Measurements from ENCODE around the gene MAP1LC3B.

MAP1LC3B gene

GRCh38 chr16:87432330-87432915, 40.3 kb downstream of the MAP1LC3B start:
- no peak for DNase-seq (ENCODE audit: low read depth)

GRCh38 chr16:87434146-87434667, 42.1 kb downstream of the MAP1LC3B start:
- no peak for DNase-seq (ENCODE audit: low read depth)

- no peak for DNase-seq (ENCODE audit: low read depth)
Measured at GRCh38 chr16:87435372-87436224, 43.5 kb downstream of the MAP1LC3B start.

GRCh38 chr16:87436225-87437172, 44.4 kb downstream of the MAP1LC3B start:
- DNase-seq (ENCODE audit: low read depth), result no peak

GRCh38 chr16:87437327-87437726, 45.2 kb downstream of the MAP1LC3B start:
- DNase-seq (ENCODE audit: low read depth), result no peak

GRCh38 chr16:87437911-87438610, 45.9 kb downstream of the MAP1LC3B start:
- no peak for DNase-seq (ENCODE audit: low read depth)

- no peak for DNase-seq (ENCODE audit: low read depth)
Measured at GRCh38 chr16:87438611-87438985, 46.5 kb downstream of the MAP1LC3B start.

GRCh38 chr16:87439926-87440325, 47.8 kb downstream of the MAP1LC3B start:
- no peak for DNase-seq (ENCODE audit: low read depth)

- DNase-seq (ENCODE audit: low read depth), result no peak
Measured at GRCh38 chr16:87441886-87442580, 49.9 kb downstream of the MAP1LC3B start.

- no peak for DNase-seq (ENCODE audit: low read depth)
Measured at GRCh38 chr16:87442581-87442966, 50.4 kb downstream of the MAP1LC3B start.

- no peak for DNase-seq (ENCODE audit: low read depth)
Measured at GRCh38 chr16:87443016-87443415, 50.9 kb downstream of the MAP1LC3B start.

- no peak for DNase-seq (ENCODE audit: low read depth)
Measured at GRCh38 chr16:87443964-87444363, 51.8 kb downstream of the MAP1LC3B start.

- no peak for DNase-seq (ENCODE audit: low read depth)
Measured at GRCh38 chr16:87445486-87445885, 53.4 kb downstream of the MAP1LC3B start.

GRCh38 chr16:87446479-87446878, 54.3 kb downstream of the MAP1LC3B start:
- no peak for DNase-seq (ENCODE audit: low read depth)

GRCh38 chr16:87447323-87447722, 55.2 kb downstream of the MAP1LC3B start:
- DNase-seq (ENCODE audit: low read depth), result no peak

- DNase-seq (ENCODE audit: low read depth), result no peak
Measured at GRCh38 chr16:87448866-87449265, 56.7 kb downstream of the MAP1LC3B start.

- no peak for DNase-seq (ENCODE audit: low read depth)
Measured at GRCh38 chr16:87451563-87452210, 59.6 kb downstream of the MAP1LC3B start.

GRCh38 chr16:87453326-87453725, 61.2 kb downstream of the MAP1LC3B start:
- no peak for DNase-seq (ENCODE audit: low read depth)

Measured in HS-27A (cell line).